ENCODE data around the gene TLK1. TPM values are rescaled to one million over a fixed set of nuclear protein-coding genes. Genes with fewer than 3 reads are reported as not detected.
"Not testable (repeated sequence)": the region's sequence is repeated elsewhere in the genome, so short reads cannot be mapped to it uniquely, and the experiment has no call there.

The TLK1 gene
- total RNA-seq, 1 experiment from 2014 or later = 79.1 TPM

DNA sequence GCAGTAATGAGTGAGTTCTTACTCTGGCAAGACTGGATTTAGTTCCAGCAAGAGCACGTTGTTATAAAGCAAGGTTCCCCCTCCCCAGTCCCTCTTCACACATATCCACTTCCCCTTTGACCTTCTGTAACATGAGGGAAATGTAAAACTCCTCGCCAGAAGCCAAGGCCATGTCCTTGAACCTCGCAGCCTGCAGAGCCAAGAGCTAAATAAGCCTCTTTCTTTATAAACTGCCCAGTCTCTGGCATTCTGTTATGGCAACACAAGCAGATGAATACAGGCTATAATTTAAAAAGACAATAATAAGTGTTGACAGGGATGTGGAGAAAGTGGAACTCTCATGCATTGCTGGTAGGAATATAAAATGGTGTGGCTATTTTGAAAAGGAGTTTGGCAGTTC, 60.3 kb downstream of the TLK1 start:
- Histone ChIP-seq H3K27me3 (replicated peaks; ENCODE audit: insufficient read depth, low read depth, low read length, poor library complexity) (no peaks in the 10 kb centered on the region), H3K4me3 (ENCODE audit: low read depth, low read length, poor library complexity, severe bottlenecking) (no peak overlapping the region), H3K27ac (ENCODE audit: low read depth, low read length, poor library complexity, severe bottlenecking) (no peak overlapping the region), H3K36me3 (ENCODE audit: insufficient read depth, low read length, poor library complexity, severe bottlenecking) (peaks cover 16% of the 10 kb centered on the region), H3K4me1 (ENCODE audit: insufficient read depth, low read length, poor library complexity, severe bottlenecking) (peaks cover 5% of the 10 kb centered on the region), H3K9me3 (ENCODE audit: low read depth, low read length, poor library complexity, severe bottlenecking) (peaks cover 36% of the 10 kb centered on the region)
- intact Hi-C loops (cut with micrococcal nuclease; ENCODE audit: unreplicated experiment) = no loop called here
- POLR2A ChIA-PET (ENCODE audit: low non-redundant PET) = no interaction called here
- BruUV-seq (replicated peaks) = no TSS peak
- no peak for TF ChIP-seq EZH2 (IDR thresholded peaks at IDR 0.05; ENCODE audit: borderline replicate concordance, low read depth, low read length, poor library complexity, severe bottlenecking)
- TF ChIP-seq, protein P1, sequence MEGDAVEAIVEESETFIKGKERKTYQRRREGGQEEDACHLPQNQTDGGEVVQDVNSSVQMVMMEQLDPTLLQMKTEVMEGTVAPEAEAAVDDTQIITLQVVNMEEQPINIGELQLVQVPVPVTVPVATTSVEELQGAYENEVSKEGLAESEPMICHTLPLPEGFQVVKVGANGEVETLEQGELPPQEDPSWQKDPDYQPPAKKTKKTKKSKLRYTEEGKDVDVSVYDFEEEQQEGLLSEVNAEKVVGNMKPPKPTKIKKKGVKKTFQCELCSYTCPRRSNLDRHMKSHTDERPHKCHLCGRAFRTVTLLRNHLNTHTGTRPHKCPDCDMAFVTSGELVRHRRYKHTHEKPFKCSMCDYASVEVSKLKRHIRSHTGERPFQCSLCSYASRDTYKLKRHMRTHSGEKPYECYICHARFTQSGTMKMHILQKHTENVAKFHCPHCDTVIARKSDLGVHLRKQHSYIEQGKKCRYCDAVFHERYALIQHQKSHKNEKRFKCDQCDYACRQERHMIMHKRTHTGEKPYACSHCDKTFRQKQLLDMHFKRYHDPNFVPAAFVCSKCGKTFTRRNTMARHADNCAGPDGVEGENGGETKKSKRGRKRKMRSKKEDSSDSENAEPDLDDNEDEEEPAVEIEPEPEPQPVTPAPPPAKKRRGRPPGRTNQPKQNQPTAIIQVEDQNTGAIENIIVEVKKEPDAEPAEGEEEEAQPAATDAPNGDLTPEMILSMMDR (conservative IDR thresholded peaks at IDR 0.05; ENCODE audit: low read depth, low read length) = no peak
- DNase-seq (ENCODE audit: low spot score) = no peak
- CTCF ChIA-PET = no interaction called here

DNA sequence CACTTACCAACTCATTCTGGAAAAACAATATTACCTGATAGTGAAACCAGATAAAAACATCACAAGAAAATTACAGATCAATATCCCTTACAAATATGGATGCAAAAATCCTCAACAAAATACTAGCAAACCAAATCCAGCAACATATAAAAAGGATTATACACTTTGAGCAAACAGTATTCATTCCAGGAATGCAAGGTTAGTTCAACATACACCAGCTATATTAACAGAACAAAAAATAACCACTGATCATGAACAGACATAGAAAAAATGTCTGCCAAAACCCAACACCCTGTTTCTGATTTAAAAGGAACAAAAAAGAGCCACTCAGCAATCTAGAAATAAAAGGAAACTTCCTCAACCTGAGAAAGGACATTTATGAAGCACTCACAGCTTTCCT, 62.1 kb downstream of the TLK1 start:
- TF ChIP-seq, protein P1 (conservative IDR thresholded peaks at IDR 0.05; ENCODE audit: low read depth, low read length) = no peak
- TF ChIP-seq EZH2 (IDR thresholded peaks at IDR 0.05; ENCODE audit: borderline replicate concordance, low read depth, low read length, poor library complexity, severe bottlenecking) = no peak
- H3K36me3 ChIP-seq (ENCODE audit: insufficient read depth, low read length, poor library complexity, severe bottlenecking) = peaks cover 16% of the 10 kb centered on the region
- ChIA-PET CTCF (no interaction called here), POLR2A (ENCODE audit: low non-redundant PET) (no interaction called here)
- no peaks in the 10 kb centered on the region for H3K27me3 ChIP-seq (replicated peaks; ENCODE audit: insufficient read depth, low read depth, low read length, poor library complexity)
- DNase-seq (ENCODE audit: low spot score) = no peak
- peaks cover 36% of the 10 kb centered on the region for H3K9me3 ChIP-seq (ENCODE audit: low read depth, low read length, poor library complexity, severe bottlenecking)
- peaks cover 5% of the 10 kb centered on the region for H3K4me1 ChIP-seq (ENCODE audit: insufficient read depth, low read length, poor library complexity, severe bottlenecking)
- intact Hi-C loops (cut with micrococcal nuclease; ENCODE audit: unreplicated experiment) = no loop called here
- H3K27ac ChIP-seq (ENCODE audit: low read depth, low read length, poor library complexity, severe bottlenecking) = no peak overlapping the region
- no TSS peak for BruUV-seq (replicated peaks)
- H3K4me3 ChIP-seq (ENCODE audit: low read depth, low read length, poor library complexity, severe bottlenecking) = no peak overlapping the region

DNA sequence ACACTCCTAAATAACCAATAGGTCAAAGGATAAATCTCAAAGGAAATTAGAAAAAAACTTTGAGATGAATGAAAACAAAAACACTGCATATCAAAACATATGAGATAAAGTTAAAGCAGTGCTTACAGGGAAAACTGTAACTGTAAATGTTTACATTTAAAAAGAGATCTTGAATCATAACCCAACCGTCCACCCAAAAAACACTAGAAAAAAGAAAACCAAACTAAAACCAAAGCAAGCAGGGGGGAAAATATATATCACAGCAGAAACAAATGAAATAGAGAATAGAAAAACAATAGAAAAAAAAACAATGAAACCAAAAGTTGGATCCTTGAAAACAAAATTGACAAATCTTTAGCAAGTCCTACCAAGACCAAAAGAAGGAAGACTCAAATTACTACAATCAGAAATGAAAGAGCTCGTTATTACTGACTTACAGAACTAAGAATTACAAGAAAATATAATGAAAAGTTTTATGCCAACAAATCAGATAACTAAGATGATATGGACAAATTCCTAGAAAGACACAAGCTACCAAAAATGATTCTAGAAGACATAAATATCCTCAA, 65.6 kb downstream of the TLK1 start:
- ChIA-PET POLR2A (ENCODE audit: low non-redundant PET) (no interaction called here), CTCF (no interaction called here)
- TF ChIP-seq, protein P1 (conservative IDR thresholded peaks at IDR 0.05; ENCODE audit: low read depth, low read length) = no peak
- no peak for TF ChIP-seq EZH2 (IDR thresholded peaks at IDR 0.05; ENCODE audit: borderline replicate concordance, low read depth, low read length, poor library complexity, severe bottlenecking)
- H3K4me1 ChIP-seq (ENCODE audit: insufficient read depth, low read length, poor library complexity, severe bottlenecking) = no peaks in the 10 kb centered on the region
- H3K9me3 ChIP-seq (ENCODE audit: low read depth, low read length, poor library complexity, severe bottlenecking) = peaks cover 30% of the 10 kb centered on the region
- intact Hi-C loops (cut with micrococcal nuclease; ENCODE audit: unreplicated experiment) = no loop called here
- no peak overlapping the region for H3K4me3 ChIP-seq (ENCODE audit: low read depth, low read length, poor library complexity, severe bottlenecking)
- no peaks in the 10 kb centered on the region for H3K27me3 ChIP-seq (replicated peaks; ENCODE audit: insufficient read depth, low read depth, low read length, poor library complexity)
- no TSS peak for BruUV-seq (replicated peaks)
- H3K27ac ChIP-seq (ENCODE audit: low read depth, low read length, poor library complexity, severe bottlenecking) = no peak overlapping the region
- no peak for DNase-seq (ENCODE audit: low spot score)
- H3K36me3 ChIP-seq (ENCODE audit: insufficient read depth, low read length, poor library complexity, severe bottlenecking) = peaks cover 9% of the 10 kb centered on the region

DNA sequence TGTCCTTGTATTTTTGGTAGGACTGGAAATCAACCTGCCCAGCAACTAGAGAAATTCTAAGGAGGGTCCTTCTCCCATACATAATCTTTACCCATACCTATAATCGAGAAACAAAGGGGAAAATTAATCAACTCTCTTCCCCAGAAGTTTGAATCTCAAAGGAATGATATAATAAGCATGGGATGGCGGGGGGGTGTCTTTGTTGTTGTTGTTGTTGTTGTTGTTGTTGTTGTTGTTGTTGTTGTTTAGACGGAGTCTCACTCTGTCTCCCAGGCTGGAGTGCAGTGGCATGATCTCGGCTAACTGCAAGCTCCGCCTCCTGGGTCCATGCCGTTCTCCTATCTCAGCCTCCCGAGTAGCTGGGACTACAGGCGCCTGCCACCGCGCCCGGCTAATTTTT, 69.2 kb downstream of the TLK1 start:
- H3K4me1 ChIP-seq (ENCODE audit: insufficient read depth, low read length, poor library complexity, severe bottlenecking); DNase-seq (ENCODE audit: low spot score); POLR2A ChIA-PET (ENCODE audit: low non-redundant PET); H3K27me3 ChIP-seq (replicated peaks; ENCODE audit: insufficient read depth, low read depth, low read length, poor library complexity); BruUV-seq (replicated peaks); H3K9me3 ChIP-seq (ENCODE audit: low read depth, low read length, poor library complexity, severe bottlenecking); CTCF ChIA-PET; H3K27ac ChIP-seq (ENCODE audit: low read depth, low read length, poor library complexity, severe bottlenecking); intact Hi-C loops (cut with micrococcal nuclease; ENCODE audit: unreplicated experiment); H3K4me3 ChIP-seq (ENCODE audit: low read depth, low read length, poor library complexity, severe bottlenecking); H3K36me3 ChIP-seq (ENCODE audit: insufficient read depth, low read length, poor library complexity, severe bottlenecking): not testable (repeated sequence)
